Right kidney (tissue), 1 donor: Measurements from ENCODE around the gene SLC52A1.
A peak's percentile ranks its signal among the peaks of the same experiment; 100 is the strongest.

Experiments
- DNase-seq: peaks from one replicate; pipeline ENCODE4 v3.0.0-alpha.2; 2016

Gene SLC52A1

GRCh38 chr17:4987767-4988567, 47.3 kb downstream of the SLC52A1 start:
- DNase-seq = no peak

GRCh38 chr17:4986951-4987766, 48.1 kb downstream of the SLC52A1 start, which contains the start of gene CAMTA2:
Gene CAMTA2, minus strand, starts transcription at chr17:4987675. Its CDS starts 1,453 bp downstream, at chr17:4986222.
- DNase-seq = peak; percentile 94

DNA sequence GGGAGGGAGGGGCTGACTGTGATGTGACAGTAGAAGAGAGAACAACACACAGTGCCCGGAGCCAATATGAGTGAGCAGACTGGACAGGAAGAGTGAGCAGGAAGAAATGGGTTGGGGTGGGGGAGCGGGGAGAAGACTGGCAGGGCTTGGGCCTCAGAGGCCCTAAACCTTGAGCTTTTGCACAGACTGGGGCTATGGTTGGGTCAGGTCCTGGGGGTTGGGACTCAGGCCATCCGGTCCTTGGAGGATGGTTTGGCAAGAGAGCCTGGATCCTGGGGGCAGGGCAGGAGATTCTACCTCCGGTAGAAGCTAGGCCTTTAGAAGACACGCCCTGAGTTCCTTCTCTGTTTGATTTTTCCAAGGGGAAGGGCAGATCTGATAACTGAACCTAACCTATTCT, 48.8 kb downstream of the SLC52A1 start:
- no peak for DNase-seq
